ENCODE measurements around the gene ITGBL1. TPM values are rescaled to one million over a fixed set of nuclear protein-coding genes. Genes with fewer than 3 reads are reported as not detected.

Gene ITGBL1
- total RNA-seq, 4 donors from 2014 or later: 7.7 to 10.4 (median 9.2) TPM

DNA sequence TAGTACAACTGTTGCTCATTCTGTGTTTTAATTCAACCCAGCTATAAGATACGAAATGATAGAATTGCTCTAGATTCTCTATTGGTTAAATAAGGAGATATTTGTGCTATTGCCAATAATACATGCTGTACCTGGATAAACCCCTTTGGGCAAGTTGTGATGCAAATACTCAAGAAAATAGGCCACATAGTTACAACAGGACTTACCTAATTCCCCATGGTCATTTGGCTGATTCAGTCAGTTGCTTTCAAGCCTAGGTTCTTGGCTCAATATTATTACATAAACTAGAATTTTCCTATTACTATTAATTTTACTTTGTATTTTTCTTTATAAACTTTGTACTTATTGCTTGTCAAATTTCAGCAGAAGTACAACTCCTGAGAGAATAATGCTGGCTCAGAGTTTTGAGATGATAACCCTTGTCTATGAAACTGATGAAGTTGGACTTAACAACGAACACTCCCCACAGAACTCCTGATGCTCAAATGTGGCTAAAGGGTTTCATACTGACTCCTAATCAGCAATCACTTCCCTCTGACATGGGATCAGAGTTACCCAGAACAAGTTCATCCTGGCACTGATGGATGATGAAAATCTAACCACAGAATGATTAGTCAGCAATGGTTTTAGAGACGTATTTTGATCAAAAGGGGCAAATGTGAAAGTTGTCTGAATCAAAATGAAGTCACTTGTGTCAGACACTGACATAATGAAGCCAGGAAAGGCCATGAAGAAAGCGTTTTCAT lies 221.1 kb downstream of the ITGBL1 start:
- no peak for DNase-seq (ENCODE audit: low spot score in 2 of 2)
- H3K27ac ChIP-seq: no peak overlapping the region
- H3K9me3 ChIP-seq: no peaks in the 10 kb centered on the region
- no peaks in the 10 kb centered on the region for H3K27me3 ChIP-seq
- TF ChIP-seq POLR2A (IDR thresholded peaks at IDR 0.05) (no peak), CTCF (IDR thresholded peaks at IDR 0.05) (no peak), POLR2AphosphoS5 (IDR thresholded peaks at IDR 0.05) (no peak), EP300 (IDR thresholded peaks at IDR 0.05) (no peak)
- H3K36me3 ChIP-seq: no peaks in the 10 kb centered on the region
- H3K4me1 ChIP-seq: no peaks in the 10 kb centered on the region
- H3K4me3 ChIP-seq: no peak overlapping the region
- WGBS: 57% methylated on average over 4 of the region's 4 CpGs

DNA sequence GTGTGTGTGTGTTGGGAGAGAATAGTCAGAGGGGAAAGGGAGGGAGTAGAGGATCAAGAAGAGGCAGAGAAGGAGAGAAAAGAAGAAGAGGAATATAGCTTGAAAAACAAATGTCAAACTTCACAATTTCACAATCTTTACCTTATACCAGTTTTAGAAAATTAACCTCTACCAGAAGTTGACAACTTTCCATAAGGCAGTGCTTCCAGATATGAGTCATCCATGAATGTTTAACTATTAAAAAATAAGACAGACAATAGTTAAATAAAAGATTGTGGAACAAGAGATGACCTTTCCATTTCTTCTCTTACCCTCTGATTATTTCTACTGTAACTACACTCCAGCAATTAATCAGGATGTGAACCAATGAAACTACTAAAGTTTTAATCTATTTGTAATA lies 229.4 kb downstream of the ITGBL1 start:
- Histone ChIP-seq H3K27ac (no peak overlapping the region), H3K4me3 (no peak overlapping the region), H3K4me1 (no peaks in the 10 kb centered on the region), H3K36me3 (no peaks in the 10 kb centered on the region), H3K9me3 (no peaks in the 10 kb centered on the region), H3K27me3 (no peaks in the 10 kb centered on the region)
- DNase-seq (ENCODE audit: low spot score in 2 of 2): no peak
- TF ChIP-seq CTCF (IDR thresholded peaks at IDR 0.05) (no peak), EP300 (IDR thresholded peaks at IDR 0.05) (no peak), POLR2A (IDR thresholded peaks at IDR 0.05) (no peak), POLR2AphosphoS5 (IDR thresholded peaks at IDR 0.05) (no peak)

DNA sequence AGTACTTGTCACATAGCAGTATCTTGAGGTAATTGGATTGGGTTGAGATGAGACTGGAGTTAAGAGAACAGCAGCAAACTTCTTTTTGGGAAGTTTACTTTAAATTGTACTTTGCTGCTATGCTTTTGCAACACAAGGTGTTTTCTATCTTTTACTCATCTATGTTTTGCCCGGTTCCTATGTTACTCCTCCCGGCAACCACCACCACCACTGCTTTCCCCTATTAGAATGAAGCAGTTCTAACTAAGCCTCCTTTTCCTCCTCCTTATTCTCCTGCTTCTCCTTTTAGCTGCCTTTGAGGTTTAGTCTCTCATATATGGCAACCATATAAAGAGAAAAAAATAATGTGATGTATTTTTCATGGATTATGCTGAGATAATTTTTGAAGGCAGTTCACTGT lies 233.5 kb downstream of the ITGBL1 start:
- 64% methylated on average over 2 of the region's 2 CpGs for WGBS
- TF ChIP-seq CTCF (IDR thresholded peaks at IDR 0.05) (no peak), POLR2AphosphoS5 (IDR thresholded peaks at IDR 0.05) (no peak), EP300 (IDR thresholded peaks at IDR 0.05) (no peak), POLR2A (IDR thresholded peaks at IDR 0.05) (no peak)
- H3K36me3 ChIP-seq: no peaks in the 10 kb centered on the region
- no peaks in the 10 kb centered on the region for H3K4me1 ChIP-seq
- H3K9me3 ChIP-seq: no peaks in the 10 kb centered on the region
- DNase-seq (ENCODE audit: low spot score in 2 of 2): no peak
- H3K27me3 ChIP-seq: no peaks in the 10 kb centered on the region
- no peak overlapping the region for H3K4me3 ChIP-seq
- no peak overlapping the region for H3K27ac ChIP-seq

GRCh38 chr13:101690871-101691270 lies 238.4 kb downstream of the ITGBL1 start:
- Histone ChIP-seq H3K27ac (no peak overlapping the region), H3K36me3 (no peaks in the 10 kb centered on the region), H3K4me3 (no peak overlapping the region), H3K9me3 (no peaks in the 10 kb centered on the region), H3K4me1 (no peaks in the 10 kb centered on the region), H3K27me3 (no peaks in the 10 kb centered on the region)
- TF ChIP-seq POLR2A (IDR thresholded peaks at IDR 0.05) (no peak), POLR2AphosphoS5 (IDR thresholded peaks at IDR 0.05) (no peak), EP300 (IDR thresholded peaks at IDR 0.05) (no peak), CTCF (IDR thresholded peaks at IDR 0.05) (no peak)
- no peak for DNase-seq (ENCODE audit: low spot score in 2 of 2)
- 24% methylated on average over 2 of the region's 2 CpGs for WGBS

DNA sequence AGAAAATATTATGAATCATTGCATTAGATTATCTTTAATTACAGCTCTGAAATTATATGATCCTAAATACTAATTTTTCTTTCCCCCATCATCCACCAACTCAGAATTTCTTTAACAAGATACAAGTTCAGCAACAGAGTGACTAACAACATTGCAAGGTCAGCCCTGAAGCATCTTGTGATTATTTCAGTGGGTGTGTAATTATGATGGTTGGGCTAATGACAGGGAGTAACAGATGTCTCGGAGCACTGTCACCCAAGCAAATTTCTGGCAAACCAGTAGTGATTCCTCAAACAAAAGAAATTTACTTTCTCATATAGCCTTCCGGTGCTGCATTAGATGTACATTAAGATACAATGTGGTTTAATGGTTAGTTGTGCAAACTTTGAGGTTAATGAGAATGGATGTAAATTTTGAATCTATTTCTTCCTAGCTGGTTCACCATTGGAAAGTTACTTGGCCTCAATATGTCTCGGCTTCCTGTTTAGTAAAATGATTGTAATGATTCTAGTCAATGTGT lies 238.9 kb downstream of the ITGBL1 start:
- Histone ChIP-seq H3K4me1 (no peaks in the 10 kb centered on the region), H3K27ac (no peak overlapping the region), H3K36me3 (no peaks in the 10 kb centered on the region), H3K27me3 (no peaks in the 10 kb centered on the region), H3K9me3 (no peaks in the 10 kb centered on the region), H3K4me3 (no peak overlapping the region)
- WGBS: 73% methylated on average over 3 of the region's 3 CpGs
- no peak for TF ChIP-seq CTCF (IDR thresholded peaks at IDR 0.05)
- no peak for TF ChIP-seq POLR2AphosphoS5 (IDR thresholded peaks at IDR 0.05)
- no peak for DNase-seq (ENCODE audit: low spot score in 2 of 2)

Measured in suprapubic skin (tissue), 4 donors.